HUES48 (cell line): ENCODE data around the gene TIPRL.

ENCODE experiments used
- H3K27ac ChIP-seq: one replicate; pipeline ENCODE4 v1.7.0; 2013; ENCODE audit warnings: low read depth, low read length, inconsistent platforms
- H3K27me3 ChIP-seq: 2 replicates; pipeline ENCODE4 v1.6.1; 2013; ENCODE audit warnings: mild to moderate bottlenecking, low read length; ENCODE audit not compliant: control insufficient read depth, insufficient read depth
- H3K36me3 ChIP-seq: 2 replicates; pipeline ENCODE4 v1.6.1; 2013; ENCODE audit warnings: low read length; ENCODE audit not compliant: control insufficient read depth, insufficient read depth
- H3K4me1 ChIP-seq: 2 replicates; pipeline ENCODE4 v1.6.1; 2013; ENCODE audit warnings: mild to moderate bottlenecking, low read length; ENCODE audit not compliant: control insufficient read depth, insufficient read depth
- H3K4me3 ChIP-seq: 2 replicates; pipeline ENCODE4 v1.5.1; 2013; ENCODE audit warnings: mild to moderate bottlenecking, low read depth, low read length
- H3K9ac ChIP-seq: 2 replicates; pipeline ENCODE4 v1.6.1; 2013; ENCODE audit warnings: mild to moderate bottlenecking, low read depth, low read length, moderate library complexity
- H3K9me3 ChIP-seq: 2 replicates; pipeline ENCODE4 v1.6.1; 2013; ENCODE audit warnings: low read length; ENCODE audit not compliant: control insufficient read depth, insufficient read depth

Gene TIPRL

GRCh38 chr1:168159979-168160378 is 18.8 kb upstream of the TIPRL start:
- Histone ChIP-seq H3K27ac (no peak overlapping the region), H3K9ac (no peak overlapping the region), H3K4me3 (no peak overlapping the region), H3K4me1 (no peaks in the 10 kb centered on the region), H3K36me3 (no peaks in the 10 kb centered on the region), H3K9me3 (0 out of 2 replicates have a peak, but pooled peaks cover 2% of the 10 kb centered on the region), H3K27me3 (no peaks in the 10 kb centered on the region)

- Histone ChIP-seq H3K27me3 (no peaks in the 10 kb centered on the region), H3K4me3 (no peak overlapping the region), H3K9ac (no peak overlapping the region), H3K36me3 (no peaks in the 10 kb centered on the region), H3K9me3 (0 out of 2 replicates have a peak, but pooled peaks cover 2% of the 10 kb centered on the region), H3K4me1 (no peaks in the 10 kb centered on the region), H3K27ac (no peak overlapping the region)
Observed at GRCh38 chr1:168161459-168161858, 17.3 kb upstream of the TIPRL start.

- Histone ChIP-seq H3K4me1 (no peaks in the 10 kb centered on the region), H3K27me3 (no peaks in the 10 kb centered on the region), H3K9me3 (0 out of 2 replicates have a peak, but pooled peaks cover 2% of the 10 kb centered on the region), H3K9ac (no peak overlapping the region), H3K36me3 (no peaks in the 10 kb centered on the region), H3K27ac (no peak overlapping the region), H3K4me3 (no peak overlapping the region)
Observed at GRCh38 chr1:168163670-168164069, 15.1 kb upstream of the TIPRL start.

GRCh38 chr1:168164771-168165170 is 14.0 kb upstream of the TIPRL start:
- H3K9ac ChIP-seq: no peak overlapping the region
- H3K27me3 ChIP-seq: no peaks in the 10 kb centered on the region
- H3K4me1 ChIP-seq: no peaks in the 10 kb centered on the region
- H3K4me3 ChIP-seq: no peak overlapping the region
- H3K27ac ChIP-seq: no peak overlapping the region
- H3K9me3 ChIP-seq: 0 out of 2 replicates have a peak, but pooled peaks cover 2% of the 10 kb centered on the region
- no peaks in the 10 kb centered on the region for H3K36me3 ChIP-seq

- Histone ChIP-seq H3K27ac (no peak overlapping the region), H3K9ac (no peak overlapping the region), H3K4me1 (no peaks in the 10 kb centered on the region), H3K4me3 (no peak overlapping the region), H3K9me3 (no peaks in the 10 kb centered on the region), H3K36me3 (no peaks in the 10 kb centered on the region), H3K27me3 (no peaks in the 10 kb centered on the region)
Observed at GRCh38 chr1:168167806-168168205, 11.0 kb upstream of the TIPRL start.

GRCh38 chr1:168170564-168171508 is 7.9 kb upstream of the TIPRL start:
- Histone ChIP-seq H3K9me3 (no peaks in the 10 kb centered on the region), H3K36me3 (no peaks in the 10 kb centered on the region), H3K9ac (no peak overlapping the region), H3K27me3 (no peaks in the 10 kb centered on the region), H3K27ac (no peak overlapping the region), H3K4me3 (no peak overlapping the region), H3K4me1 (no peaks in the 10 kb centered on the region)

GRCh38 chr1:168172250-168172915 is 6.4 kb upstream of the TIPRL start:
- Histone ChIP-seq H3K27ac (no peak overlapping the region), H3K4me3 (no peak overlapping the region), H3K36me3 (no peaks in the 10 kb centered on the region), H3K9me3 (no peaks in the 10 kb centered on the region), H3K9ac (no peak overlapping the region), H3K27me3 (no peaks in the 10 kb centered on the region), H3K4me1 (no peaks in the 10 kb centered on the region)

GRCh38 chr1:168178227-168178637 is 530 bp upstream of the TIPRL start:
- no peaks in the 10 kb centered on the region for H3K36me3 ChIP-seq
- no peaks in the 10 kb centered on the region for H3K9me3 ChIP-seq
- peak overlapping the region; percentile 81 for H3K4me3 ChIP-seq
- no peaks in the 10 kb centered on the region for H3K27me3 ChIP-seq
- peak overlapping the region; percentile 93 for H3K27ac ChIP-seq
- H3K4me1 ChIP-seq: peaks cover 13% of the 10 kb centered on the region
- H3K9ac ChIP-seq: peak overlapping the region; percentile 53

- Histone ChIP-seq H3K36me3 (no peaks in the 10 kb centered on the region), H3K27me3 (no peaks in the 10 kb centered on the region), H3K27ac (peak overlapping the region; percentile 93), H3K9ac (peak overlapping the region; percentile 76), H3K4me1 (peaks cover 13% of the 10 kb centered on the region), H3K9me3 (no peaks in the 10 kb centered on the region), H3K4me3 (peak overlapping the region; percentile 81)
Observed at GRCh38 chr1:168179438-168180147, 831 bp downstream of the TIPRL start.

- Histone ChIP-seq H3K36me3 (0 out of 2 replicates have a peak, but pooled peaks cover 2% of the 10 kb centered on the region), H3K9ac (no peak overlapping the region), H3K9me3 (no peaks in the 10 kb centered on the region), H3K27ac (no peak overlapping the region), H3K4me3 (peak overlapping the region; percentile 81), H3K27me3 (no peaks in the 10 kb centered on the region), H3K4me1 (peaks cover 13% of the 10 kb centered on the region)
Observed at GRCh38 chr1:168180148-168180524, 1.4 kb downstream of the TIPRL start.
